ENCODE results near the gene FAM110A.
"Not testable (repeated sequence)": the region's sequence is repeated elsewhere in the genome, so short reads cannot be mapped to it uniquely, and the experiment has no call there.

The FAM110A gene

DNA sequence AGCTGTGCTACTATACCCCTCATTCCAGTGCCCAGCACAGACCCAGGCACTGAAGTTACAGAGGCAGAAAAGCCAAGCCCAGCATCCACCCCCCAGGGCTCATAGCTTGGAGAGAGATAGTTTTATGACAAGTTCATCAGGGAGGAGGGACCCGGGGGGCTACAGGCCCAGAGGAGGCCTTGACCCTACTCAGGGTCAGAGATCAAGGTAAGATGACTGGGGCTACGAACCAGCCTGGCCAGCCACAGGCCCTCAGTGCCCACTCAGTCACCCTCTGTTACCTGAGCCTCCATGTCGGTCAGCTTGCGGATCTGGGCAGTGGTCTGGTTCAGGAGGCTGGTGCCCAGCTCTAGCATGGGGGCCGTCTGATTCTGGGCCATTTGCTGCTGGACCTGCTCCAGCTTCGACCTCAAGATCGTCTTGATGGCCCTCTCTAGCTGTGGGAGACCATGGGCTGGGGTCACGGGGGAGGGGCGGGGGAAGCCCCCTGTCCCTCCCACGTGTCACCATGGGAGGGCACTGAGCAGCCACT, 56.5 kb downstream of the FAM110A start:
- Mint-ChIP-seq H3K27ac (no peak overlapping the region), H3K27me3 (ENCODE audit: low read depth, poor library complexity) (peaks cover 32% of the 10 kb centered on the region), H3K9me3 (no peaks in the 10 kb centered on the region), H3K4me3 (no peak overlapping the region), H3K4me1 (peaks cover 40% of the 10 kb centered on the region), H3K36me3 (ENCODE audit: low read depth) (no peaks in the 10 kb centered on the region)
- TF ChIP-seq, protein P1, sequence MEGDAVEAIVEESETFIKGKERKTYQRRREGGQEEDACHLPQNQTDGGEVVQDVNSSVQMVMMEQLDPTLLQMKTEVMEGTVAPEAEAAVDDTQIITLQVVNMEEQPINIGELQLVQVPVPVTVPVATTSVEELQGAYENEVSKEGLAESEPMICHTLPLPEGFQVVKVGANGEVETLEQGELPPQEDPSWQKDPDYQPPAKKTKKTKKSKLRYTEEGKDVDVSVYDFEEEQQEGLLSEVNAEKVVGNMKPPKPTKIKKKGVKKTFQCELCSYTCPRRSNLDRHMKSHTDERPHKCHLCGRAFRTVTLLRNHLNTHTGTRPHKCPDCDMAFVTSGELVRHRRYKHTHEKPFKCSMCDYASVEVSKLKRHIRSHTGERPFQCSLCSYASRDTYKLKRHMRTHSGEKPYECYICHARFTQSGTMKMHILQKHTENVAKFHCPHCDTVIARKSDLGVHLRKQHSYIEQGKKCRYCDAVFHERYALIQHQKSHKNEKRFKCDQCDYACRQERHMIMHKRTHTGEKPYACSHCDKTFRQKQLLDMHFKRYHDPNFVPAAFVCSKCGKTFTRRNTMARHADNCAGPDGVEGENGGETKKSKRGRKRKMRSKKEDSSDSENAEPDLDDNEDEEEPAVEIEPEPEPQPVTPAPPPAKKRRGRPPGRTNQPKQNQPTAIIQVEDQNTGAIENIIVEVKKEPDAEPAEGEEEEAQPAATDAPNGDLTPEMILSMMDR (IDR thresholded peaks at IDR 0.05): no peak
- no peak for DNase-seq

DNA sequence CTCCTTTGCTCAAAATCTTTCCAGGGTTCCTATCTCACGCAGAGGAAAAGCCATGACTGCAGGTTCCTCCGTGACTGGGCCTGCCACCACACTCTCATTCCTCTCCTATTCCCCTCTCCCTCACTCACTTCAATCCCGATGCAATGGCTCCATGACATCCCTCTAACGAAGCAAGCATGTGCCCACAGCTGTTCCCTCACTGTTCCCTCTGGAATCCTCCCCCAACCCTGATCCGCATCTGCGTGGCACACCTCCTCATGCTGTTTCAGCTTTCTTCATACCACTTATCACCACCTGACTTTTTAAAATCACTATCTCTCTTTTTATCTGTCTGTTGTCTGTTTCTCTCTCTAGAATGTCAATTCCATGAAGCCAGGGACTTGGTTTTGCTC, 57.1 kb downstream of the FAM110A start:
- H3K4me1 Mint-ChIP-seq: peaks cover 35% of the 10 kb centered on the region
- H3K36me3 Mint-ChIP-seq (ENCODE audit: low read depth): no peaks in the 10 kb centered on the region
- H3K9me3 Mint-ChIP-seq: no peaks in the 10 kb centered on the region
- no peak overlapping the region for H3K4me3 Mint-ChIP-seq
- TF ChIP-seq, protein P1 (IDR thresholded peaks at IDR 0.05): no peak
- no peak overlapping the region for H3K27ac Mint-ChIP-seq
- H3K27me3 Mint-ChIP-seq (ENCODE audit: low read depth, poor library complexity): peaks cover 25% of the 10 kb centered on the region
- no peak for DNase-seq

DNA sequence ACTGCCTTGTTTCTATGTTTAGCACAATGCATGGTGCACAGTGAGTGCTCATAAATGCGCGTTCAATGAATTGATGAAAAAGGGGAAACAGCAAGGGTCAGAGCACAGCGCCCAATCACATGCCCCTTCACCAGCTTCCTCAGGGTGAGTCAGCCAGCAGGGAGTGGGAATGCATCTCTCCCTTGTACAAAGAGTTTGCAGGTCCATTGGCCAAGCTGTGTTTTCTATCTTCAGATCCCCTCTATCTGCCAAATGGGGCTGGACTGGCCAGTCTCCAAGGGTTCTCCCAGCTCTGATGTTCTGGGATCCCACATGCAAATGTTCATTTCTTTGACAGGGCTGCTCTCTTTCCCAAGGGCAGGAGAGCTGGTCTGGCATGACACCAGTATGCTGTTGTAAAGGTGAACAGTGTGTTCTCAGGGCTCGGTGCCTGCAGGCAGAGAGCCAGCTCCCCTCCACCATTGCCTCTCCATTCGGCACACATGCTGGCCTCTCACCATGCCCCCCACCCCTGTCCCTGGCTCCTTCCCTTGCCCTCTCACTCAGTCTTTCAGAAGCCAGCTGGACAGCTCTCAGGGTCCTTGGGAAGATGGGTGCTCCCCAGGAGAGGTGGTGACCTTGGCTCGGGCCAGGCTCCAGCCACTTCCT, 57.7 kb downstream of the FAM110A start:
- peaks cover 3% of the 10 kb centered on the region for H3K9me3 Mint-ChIP-seq
- TF ChIP-seq, protein P1 (IDR thresholded peaks at IDR 0.05): no peak
- no peaks in the 10 kb centered on the region for H3K36me3 Mint-ChIP-seq (ENCODE audit: low read depth)
- no peak overlapping the region for H3K4me3 Mint-ChIP-seq
- H3K27ac Mint-ChIP-seq: no peak overlapping the region
- H3K4me1 Mint-ChIP-seq: peaks cover 35% of the 10 kb centered on the region
- no peak for DNase-seq
- peaks cover 20% of the 10 kb centered on the region for H3K27me3 Mint-ChIP-seq (ENCODE audit: low read depth, poor library complexity)

DNA sequence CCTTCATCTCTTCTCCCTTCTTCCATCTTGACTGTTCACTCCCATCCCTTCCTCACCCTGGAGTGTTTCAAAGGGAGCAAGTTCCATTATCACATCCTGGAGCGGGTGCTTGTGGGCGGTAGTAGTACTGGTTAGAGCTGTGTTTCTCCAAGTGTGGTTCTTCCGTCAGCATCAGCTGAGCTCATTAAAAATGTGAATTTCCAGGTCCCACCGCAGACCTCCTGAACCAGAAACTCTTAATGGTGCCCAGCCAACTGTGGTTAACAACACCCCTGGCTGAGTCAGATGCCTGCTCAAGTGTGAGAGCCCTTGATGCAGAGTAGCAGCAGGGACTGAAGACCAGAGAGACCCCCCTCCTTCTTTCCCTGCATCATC, 58.2 kb downstream of the FAM110A start:
- peaks cover 35% of the 10 kb centered on the region for H3K4me1 Mint-ChIP-seq
- peaks cover 15% of the 10 kb centered on the region for H3K27me3 Mint-ChIP-seq (ENCODE audit: low read depth, poor library complexity)
- no peak overlapping the region for H3K27ac Mint-ChIP-seq
- TF ChIP-seq, protein P1 (IDR thresholded peaks at IDR 0.05): no peak
- no peaks in the 10 kb centered on the region for H3K36me3 Mint-ChIP-seq (ENCODE audit: low read depth)
- peak; percentile 21 for DNase-seq
- peaks cover 5% of the 10 kb centered on the region for H3K9me3 Mint-ChIP-seq
- no peak overlapping the region for H3K4me3 Mint-ChIP-seq

DNA sequence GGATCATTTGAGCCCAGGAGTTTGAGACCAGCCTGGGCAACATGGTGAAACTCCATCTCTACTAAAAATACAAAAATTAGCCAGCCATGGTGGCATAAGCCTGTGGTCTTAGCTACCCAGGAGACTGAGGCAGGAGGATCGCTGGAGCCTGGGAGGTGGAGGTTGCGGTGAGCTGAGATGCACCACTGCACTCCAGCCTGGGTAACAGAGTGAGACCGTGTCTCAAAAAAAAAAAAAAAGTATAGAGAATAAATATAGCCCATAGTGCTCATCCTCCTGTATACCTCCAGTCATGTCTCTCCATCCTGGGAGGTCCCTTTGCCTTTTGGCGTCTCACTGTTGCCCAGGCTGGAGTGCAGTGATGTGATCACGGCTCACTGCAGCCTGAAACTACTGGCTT, 58.9 kb downstream of the FAM110A start:
- peaks cover 12% of the 10 kb centered on the region for H3K9me3 Mint-ChIP-seq

More for the DNA sequence above, 58.9 kb downstream of the FAM110A start:
- not testable (repeated sequence) for H3K27ac Mint-ChIP-seq; H3K4me3 Mint-ChIP-seq; H3K36me3 Mint-ChIP-seq (ENCODE audit: low read depth); DNase-seq
- peaks cover 35% of the 10 kb centered on the region for H3K4me1 Mint-ChIP-seq
- peaks cover 11% of the 10 kb centered on the region for H3K27me3 Mint-ChIP-seq (ENCODE audit: low read depth, poor library complexity)
